ENCODE data around the gene PRR5L.

Gene PRR5L, protein sequence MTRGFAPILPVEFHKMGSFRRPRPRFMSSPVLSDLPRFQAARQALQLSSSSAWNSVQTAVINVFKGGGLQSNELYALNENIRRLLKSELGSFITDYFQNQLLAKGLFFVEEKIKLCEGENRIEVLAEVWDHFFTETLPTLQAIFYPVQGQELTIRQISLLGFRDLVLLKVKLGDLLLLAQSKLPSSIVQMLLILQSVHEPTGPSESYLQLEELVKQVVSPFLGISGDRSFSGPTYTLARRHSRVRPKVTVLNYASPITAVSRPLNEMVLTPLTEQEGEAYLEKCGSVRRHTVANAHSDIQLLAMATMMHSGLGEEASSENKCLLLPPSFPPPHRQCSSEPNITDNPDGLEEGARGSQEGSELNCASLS

GRCh38 chr11:36295926-36296325 is at the start of gene PRR5L:
Gene PRR5L, plus strand, starts transcription at chr11:36296288. Its CDS starts 104,834 bp downstream, at chr11:36401122.
- DNase-seq (ENCODE audit: low spot score): no peak

DNA sequence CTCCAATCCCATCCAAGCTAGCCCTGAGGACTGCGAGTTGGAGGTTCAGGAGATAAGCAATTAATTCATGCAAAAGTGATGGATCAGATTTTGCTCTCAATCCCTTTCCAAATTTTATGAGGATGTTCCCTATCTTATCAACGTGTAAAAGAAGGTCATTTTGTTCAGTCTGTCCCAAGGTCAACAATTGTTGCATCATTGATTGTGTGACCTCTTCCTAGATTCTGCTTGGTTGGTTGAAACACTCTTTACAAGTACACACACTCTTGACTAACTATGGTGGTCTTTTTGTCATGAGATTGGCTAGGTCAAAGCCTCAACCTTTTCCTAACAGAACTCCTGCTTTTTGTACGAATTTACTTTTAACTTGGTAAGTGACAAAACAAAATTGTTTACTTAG is 48.6 kb upstream of the PRR5L start:
- DNase-seq (ENCODE audit: low spot score): no peak

DNA sequence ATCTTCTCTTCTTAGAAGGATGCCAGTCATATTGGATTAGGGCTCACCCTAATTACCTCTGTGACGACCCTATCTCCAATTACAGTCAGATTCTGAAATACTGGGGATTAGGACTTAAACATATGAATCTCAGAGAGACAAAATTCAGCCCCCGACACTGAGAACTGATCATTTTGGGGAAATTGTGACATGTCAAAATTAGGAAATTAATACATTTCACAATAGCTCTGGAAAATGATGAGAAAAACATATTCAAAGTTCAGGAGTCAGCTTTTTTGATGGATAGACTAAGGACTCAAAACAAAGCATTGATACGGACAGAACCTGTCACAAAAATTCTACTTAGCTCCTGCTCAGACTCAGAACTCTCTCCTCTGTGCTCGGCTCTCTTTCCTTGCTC is 47.7 kb upstream of the PRR5L start:
- no peak for DNase-seq (ENCODE audit: low spot score)

- no peak for DNase-seq (ENCODE audit: low spot score)
These were observed 46.8 kb upstream of the PRR5L start for GRCh38 chr11:36249246-36249645.

DNA sequence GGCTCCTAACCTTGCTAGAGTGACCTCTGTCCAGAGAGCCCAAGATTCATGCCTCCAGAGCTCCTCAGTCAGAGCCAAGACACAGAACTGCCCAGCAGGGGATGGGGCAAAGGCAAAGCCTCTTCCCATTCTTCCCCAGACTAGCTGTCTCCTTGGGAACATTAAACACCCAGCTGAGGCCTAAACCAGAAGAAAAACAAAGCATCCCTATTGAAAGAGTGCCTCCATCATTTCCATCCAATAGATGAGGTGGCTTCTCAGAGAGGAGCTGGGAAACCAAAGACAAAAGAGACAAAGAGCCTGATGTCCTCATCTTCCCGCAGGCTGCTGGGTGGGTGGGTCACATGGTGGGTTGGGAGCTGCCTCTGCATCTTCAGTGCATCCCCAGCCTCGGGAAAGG is 44.3 kb upstream of the PRR5L start:
- DNase-seq (ENCODE audit: low spot score): no peak

DNA sequence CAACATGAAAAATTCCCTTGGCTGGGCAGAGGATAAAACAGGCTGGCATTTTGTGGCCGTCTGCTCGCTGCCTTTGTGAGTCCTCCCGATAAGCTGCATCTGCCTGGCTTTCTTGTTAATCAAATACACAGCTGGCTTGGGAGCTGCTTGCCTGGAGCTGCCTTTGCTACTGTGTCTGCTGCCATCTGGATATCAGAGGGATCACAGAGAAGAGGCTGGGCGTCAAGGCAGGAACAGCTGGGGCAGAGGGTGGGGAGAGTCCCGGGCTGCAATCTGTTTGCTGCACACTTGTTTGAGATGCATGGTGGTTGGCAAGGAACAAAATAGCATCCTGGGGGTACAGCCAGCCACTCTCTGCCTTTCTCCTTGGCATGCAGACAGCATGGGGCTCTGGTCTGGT is 42.9 kb upstream of the PRR5L start:
- no peak for DNase-seq (ENCODE audit: low spot score)

DNA sequence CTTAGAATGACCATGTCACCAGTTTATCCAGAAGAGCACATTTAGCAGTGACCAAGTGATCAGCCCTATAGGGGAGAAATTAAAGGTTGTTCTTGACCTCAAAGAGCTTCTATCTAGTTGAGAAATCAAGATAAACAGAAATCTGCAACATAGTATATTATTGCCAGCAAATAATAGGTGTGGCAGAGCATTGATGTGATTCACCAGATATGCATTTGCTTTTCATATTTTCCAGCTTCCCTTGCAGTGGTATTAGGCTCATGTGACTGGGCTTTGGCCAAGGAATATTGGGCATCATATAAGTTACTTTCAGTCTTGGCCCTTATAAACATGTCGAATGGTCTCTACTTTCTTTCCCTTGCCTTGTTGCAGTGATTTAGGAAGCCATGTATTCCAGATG is 41.4 kb upstream of the PRR5L start:
- DNase-seq (ENCODE audit: low spot score): no peak

DNA sequence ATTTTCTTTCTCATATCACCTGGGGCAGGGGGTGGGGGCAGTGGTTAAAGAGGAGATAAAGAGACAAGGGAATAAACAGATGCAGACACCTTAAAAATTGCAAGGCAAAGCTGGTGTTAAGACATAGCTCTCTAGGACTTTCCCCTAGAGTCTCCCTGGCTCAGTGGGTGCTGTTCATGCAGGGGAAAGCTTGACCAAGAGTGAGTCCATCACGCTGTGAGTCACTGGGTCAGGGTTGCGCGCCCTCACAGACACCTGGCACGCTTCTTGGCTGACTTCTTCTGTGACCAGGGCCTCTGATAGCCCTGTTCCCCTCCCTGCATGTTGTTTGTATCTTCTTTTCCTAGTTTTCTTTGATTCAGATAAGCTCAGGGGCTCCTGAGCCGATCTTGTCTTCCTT is 38.7 kb upstream of the PRR5L start:
- DNase-seq (ENCODE audit: low spot score): no peak

GRCh38 chr11:36258730-36259360 is 37.2 kb upstream of the PRR5L start:
- peak; percentile 62 for DNase-seq (ENCODE audit: low spot score)

DNA sequence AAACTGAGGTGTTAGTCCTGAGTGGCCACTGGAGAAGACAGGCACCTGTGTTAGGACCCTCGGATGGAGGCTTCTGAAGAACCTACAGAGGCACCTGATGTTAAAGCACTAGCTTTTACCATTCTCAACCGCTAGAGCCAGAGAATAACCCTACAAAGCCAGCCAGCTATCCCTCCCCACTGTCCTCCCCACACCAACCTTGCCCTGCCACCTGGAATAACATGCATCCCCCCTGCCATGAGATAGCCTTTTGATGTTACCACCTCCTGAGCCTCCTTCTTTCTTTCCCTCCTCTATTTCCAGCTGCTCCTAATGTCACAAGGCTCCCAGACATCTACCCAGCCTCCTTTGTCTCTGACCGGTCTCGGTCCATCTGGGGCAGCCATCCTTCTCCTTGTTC is 35.0 kb upstream of the PRR5L start:
- DNase-seq (ENCODE audit: low spot score): no peak

DNA sequence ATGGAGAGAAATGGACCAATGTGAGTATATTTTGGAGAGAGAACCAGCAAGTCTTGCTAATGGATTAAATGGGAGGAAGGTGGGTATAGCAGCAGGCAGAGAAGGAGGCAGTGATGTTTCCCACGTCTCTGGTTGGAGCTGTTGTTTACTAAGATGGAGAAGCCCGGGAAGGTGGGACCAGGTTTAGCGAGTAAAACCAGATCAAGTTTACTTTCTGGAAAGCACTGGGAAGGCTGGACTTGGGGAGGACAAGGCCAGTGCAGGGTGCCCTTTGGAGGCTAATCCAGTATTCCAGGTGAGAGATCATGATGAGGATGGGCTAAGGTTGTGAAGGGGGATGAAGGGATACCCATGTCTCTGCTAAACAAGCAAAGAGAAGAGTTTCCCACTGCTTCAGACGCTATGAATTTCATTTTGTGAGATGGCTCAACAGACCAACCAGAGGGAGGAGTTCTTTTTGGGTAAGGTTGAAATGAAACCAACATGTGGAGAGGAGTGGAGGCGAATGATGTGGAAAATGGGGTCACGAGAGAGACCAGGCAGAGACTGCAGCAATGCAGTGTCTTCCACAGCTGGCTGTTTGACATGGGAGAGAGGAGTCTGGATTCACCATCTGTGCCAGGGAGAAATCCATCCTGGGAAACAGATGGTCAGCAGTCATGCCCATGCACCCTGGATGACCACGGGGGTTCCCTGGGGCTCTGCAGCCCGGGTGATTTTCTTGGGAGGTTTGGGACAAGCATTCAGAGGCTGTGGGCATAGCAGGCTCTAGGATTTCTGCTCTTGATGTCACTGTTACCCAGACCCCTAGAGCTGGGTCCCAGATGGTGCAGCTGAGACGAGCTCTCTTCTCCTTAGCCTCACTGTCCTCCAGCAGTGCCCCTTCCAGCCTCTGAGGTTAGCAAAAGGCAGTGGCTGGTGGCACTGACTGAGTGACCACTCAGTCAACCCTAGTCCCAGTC is 31.8 kb upstream of the PRR5L start:
- no peak for DNase-seq (ENCODE audit: low spot score)

DNA sequence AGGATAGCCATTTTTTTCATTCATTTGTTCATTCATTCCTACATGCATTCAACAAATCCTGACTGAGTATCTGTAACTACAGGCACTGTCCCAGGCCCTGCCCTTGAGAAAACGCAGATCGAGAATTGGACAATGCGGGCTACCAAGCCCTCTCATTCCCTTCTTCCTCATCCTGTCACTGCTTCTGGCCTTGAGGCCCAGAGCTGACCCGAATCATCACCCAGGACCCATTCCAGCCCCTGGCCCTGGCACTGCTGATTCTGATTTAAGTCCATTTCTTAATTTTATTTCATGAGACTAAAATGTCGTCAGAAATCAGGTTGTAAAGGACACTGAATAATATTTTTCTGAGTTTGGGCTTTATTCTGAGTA is 31.1 kb upstream of the PRR5L start:
- no peak for DNase-seq (ENCODE audit: low spot score)

- DNase-seq (ENCODE audit: low spot score): peak; percentile 58
These were observed 30.1 kb upstream of the PRR5L start for GRCh38 chr11:36265793-36266628.

DNA sequence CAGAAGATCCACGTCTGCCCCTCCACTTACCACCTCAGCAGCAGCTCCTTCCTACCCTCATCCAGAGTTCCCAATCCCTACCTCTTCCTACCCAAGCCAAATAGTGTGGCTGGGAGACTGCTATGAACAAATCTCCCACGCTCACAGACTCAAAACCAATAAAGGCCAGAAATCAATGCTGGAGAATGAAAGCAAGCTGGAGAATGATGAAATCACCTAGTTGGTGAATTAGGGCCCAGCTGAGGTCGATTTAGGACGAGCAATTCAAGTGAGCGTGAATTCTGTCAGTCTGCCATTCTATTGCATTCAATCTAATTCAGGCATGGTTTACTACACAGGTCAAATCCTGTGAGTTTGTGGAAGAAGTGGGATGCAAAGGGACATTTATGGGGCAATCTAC is 29.3 kb upstream of the PRR5L start:
- no peak for DNase-seq (ENCODE audit: low spot score)

DNA sequence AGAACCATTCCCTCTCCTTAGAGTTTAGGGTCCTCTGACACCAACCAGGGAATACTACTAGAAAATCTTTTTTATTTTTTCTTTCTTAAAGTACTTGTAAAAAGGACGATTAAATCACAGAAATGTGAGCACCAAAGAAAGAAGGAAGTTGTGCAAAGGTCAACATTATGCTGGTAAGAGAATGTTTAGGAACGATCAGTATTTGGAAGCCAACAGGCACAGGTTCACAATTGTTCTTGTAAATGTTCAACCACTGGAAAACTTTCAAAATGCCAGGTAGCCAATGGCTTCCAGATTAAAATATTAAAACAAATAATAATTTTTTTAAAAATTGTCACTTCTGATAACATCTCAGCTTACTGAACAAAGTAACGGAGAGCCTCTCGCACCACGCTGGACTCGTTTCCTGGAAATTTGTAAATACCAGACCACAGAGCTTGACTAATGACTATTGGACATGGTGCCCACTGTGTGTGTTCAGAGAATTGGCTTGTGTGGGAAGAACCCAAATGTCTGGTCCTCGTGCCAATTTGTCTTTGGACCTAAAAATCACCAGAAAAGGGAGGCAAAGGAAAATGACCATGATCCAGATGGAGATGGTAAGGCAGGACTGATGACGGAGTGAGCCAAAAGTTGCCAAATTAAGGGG is 27.6 kb upstream of the PRR5L start:
- DNase-seq (ENCODE audit: low spot score): no peak

DNA sequence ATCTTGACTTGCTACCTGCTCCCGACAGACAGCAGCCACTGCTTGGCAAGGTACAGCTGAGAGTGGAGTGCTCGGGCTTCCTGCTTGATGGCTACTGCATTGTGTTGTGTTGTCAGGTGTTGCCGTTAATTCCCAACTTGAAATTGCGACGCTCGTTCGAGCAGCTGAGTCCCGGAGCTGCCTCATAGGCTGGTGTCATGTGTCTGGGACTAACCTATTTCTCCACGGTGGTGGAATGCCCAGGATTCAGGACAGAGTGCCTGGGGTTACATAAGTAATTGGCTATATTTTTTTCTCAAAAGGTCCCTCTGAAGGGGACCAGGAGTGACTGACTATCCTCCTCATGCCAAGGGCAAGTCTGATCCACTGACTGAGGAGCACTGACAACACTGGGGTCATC is 25.4 kb upstream of the PRR5L start:
- no peak for DNase-seq (ENCODE audit: low spot score)

- no peak for DNase-seq (ENCODE audit: low spot score)
These were observed 24.2 kb upstream of the PRR5L start for GRCh38 chr11:36271794-36272407.

DNA sequence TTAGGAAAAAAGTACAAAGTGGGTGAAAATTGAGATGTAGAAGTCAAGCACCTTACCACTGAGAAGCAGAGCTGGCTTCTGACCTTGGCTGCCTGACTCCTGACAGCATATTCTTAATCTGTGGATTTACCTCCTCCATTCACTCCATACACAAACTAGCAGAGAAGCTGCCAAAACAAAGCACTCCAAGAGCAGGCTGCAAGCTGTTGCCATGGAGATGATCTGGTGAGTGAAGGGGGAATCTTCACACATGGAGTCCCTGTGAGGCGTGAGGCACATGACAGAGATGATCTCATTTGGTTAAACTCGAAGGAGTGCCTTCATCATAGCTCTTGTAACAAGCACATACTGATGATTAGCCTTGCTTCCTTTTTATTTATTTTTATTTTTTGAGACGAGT is 23.0 kb upstream of the PRR5L start:
- DNase-seq (ENCODE audit: low spot score): no peak

DNA sequence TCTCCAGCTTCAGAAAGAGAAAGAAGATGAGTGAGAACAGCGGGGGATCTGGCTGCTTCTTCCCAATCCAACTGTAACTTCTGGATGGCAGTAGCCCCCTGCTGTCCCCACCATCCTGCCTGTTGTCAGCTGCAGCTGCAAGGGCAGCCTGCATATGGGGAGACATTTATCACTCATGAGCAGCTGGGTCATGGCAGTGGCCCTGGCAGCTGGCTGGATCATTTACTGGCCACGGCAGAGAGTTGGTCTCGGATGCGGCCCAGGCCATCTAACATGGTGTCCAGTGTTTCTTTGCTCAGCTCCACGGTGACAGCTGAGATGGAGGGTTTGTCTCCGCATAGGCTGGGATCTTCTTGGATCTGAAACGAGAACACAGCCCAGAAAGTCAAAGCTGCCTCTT is 21.7 kb upstream of the PRR5L start:
- no peak for DNase-seq (ENCODE audit: low spot score)

GRCh38 chr11:36278531-36279282 is 17.4 kb upstream of the PRR5L start:
- no peak for DNase-seq (ENCODE audit: low spot score)

All from HuH-7 (cell line).